Measurements from ENCODE around the gene LENG8. TPM values are rescaled to one million over a fixed set of nuclear protein-coding genes. Genes with fewer than 3 reads are reported as not detected.
A peak's percentile ranks its signal among the peaks of the same experiment; 100 is the strongest.

Gene LENG8
- total RNA-seq, 1 experiment from 2014 or later = 148 TPM

- Histone ChIP-seq H3T11ph (ENCODE audit: low read length) (no peak overlapping the region), H2AK5ac (ENCODE audit: insufficient read length, low read length) (no peak overlapping the region), H3K4ac (ENCODE audit: low read depth, low read length) (no peak overlapping the region), H3K4me1 (ENCODE audit: insufficient read depth, low read length) (peaks cover 5% of the 10 kb centered on the region; the same call in 1 of the 2 replicates), H2AFZ (ENCODE audit: low read length) (no peak overlapping the region), H4K5ac (ENCODE audit: insufficient read length, low read depth, low read length) (no peak overlapping the region), H4K8ac (replicated peaks; ENCODE audit: insufficient read length, low read depth, low read length) (no peak overlapping the region), H3K23me2 (ENCODE audit: insufficient read length, low read depth, low read length, poor library complexity, severe bottlenecking) (peaks cover 3% of the 10 kb centered on the region), H3K79me1 (ENCODE audit: insufficient read depth, low read depth, low read length, poor library complexity, severe bottlenecking) (no peaks in the 10 kb centered on the region), H3K9me3 (ENCODE audit: control insufficient read depth, low read depth, low read length) (no peaks in the 10 kb centered on the region), H3K23ac (ENCODE audit: insufficient read length, low read depth, low read length) (no peak overlapping the region), H2BK5ac (ENCODE audit: insufficient read length, low read length) (no peak overlapping the region), H3K27ac (ENCODE audit: insufficient read length, low read depth, low read length) (no peak overlapping the region), H3K9ac (ENCODE audit: extremely low read depth, insufficient read length, low read length) (no peak overlapping the region), H3K18ac (ENCODE audit: insufficient read length, low read depth, low read length) (no peak overlapping the region), H4K20me1 (ENCODE audit: control insufficient read depth, insufficient read depth, insufficient read length) (no peaks in the 10 kb centered on the region), H3K27me3 (ENCODE audit: insufficient read depth, low read length) (no peaks in the 10 kb centered on the region), H3K4me2 (ENCODE audit: insufficient read depth, insufficient read length, low read length) (no peak overlapping the region), H2BK20ac (ENCODE audit: low read depth, low read length, poor library complexity, severe bottlenecking) (no peak overlapping the region), H2BK12ac (ENCODE audit: insufficient read length, low read depth, low read length) (no peak overlapping the region), H3K56ac (ENCODE audit: insufficient read length, low read depth, low read length) (no peak overlapping the region), H2BK15ac (ENCODE audit: low read depth, low read length) (no peak overlapping the region), H3K14ac (ENCODE audit: insufficient read depth, low read length) (no peak overlapping the region), H4K91ac (ENCODE audit: insufficient read length, low read depth, low read length) (no peak overlapping the region), H3K79me2 (ENCODE audit: insufficient read depth, low read length) (no peaks in the 10 kb centered on the region), H2BK120ac (ENCODE audit: low read depth, low read length, poor library complexity, severe bottlenecking) (no peak overlapping the region)
- Mint-ChIP-seq H3K9me3 (no peaks in the 10 kb centered on the region), H3K36me3 (ENCODE audit: insufficient read depth in 1 of 3, low read depth in 3 of 3) (peaks cover 0 to 27% (median 19%) of the 10 kb centered on the region in 3 experiments; a peak in 5 of 7 replicates), H3K4me3 (no peak overlapping the region), H3K27me3 (ENCODE audit: low read depth) (peaks cover 40% of the 10 kb centered on the region), H3K27ac (peak overlapping the region in 1 of 3 experiments; percentile 75; a peak in 2 of 7 replicates), H3K4me1 (peaks cover 37 to 50% of the 10 kb centered on the region in 2 experiments)
- no peak for TF ChIP-seq CTCF (conservative IDR thresholded peaks at IDR 0.05)
- no CpG with 5 or more reads among the region's 5 CpGs for WGBS (ENCODE audit: extremely low coverage, insufficient read length, low lambda C conversion rate)
- DNase-seq = no peak
These were observed 15.3 kb upstream of the LENG8 start for GRCh38 chr19:54433697-54434096.

Measured in H9 (cell line).